ENCODE measurements around the gene ELK4. TPM values are rescaled to one million over a fixed set of nuclear protein-coding genes. Genes with fewer than 3 reads are reported as not detected.

Gene ELK4
- total and polyA plus RNA-seq, 2 of the 13 experiments (the other 11 are each of a cell fraction or from before 2014, with no cell fraction given) = 8.3 to 13.1 TPM

- TF ChIP-seq XBP1 (CRISPR knock-in tag; IDR thresholded peaks at IDR 0.05) (peak; percentile 66; the same call in 1 of the 2 replicates), MED8 (CRISPR knock-in tag; IDR thresholded peaks at IDR 0.05; ENCODE audit: insufficient replicate concordance) (peak; percentile 34), ATAD3A (CRISPR knock-in tag; IDR thresholded peaks at IDR 0.05) (no peak), MLLT10 (CRISPR knock-in tag; IDR thresholded peaks at IDR 0.05) (no peak), PBX3 (CRISPR knock-in tag; IDR thresholded peaks at IDR 0.05; ENCODE audit: borderline replicate concordance) (no peak), CTCF (CRISPR knock-in tag; IDR thresholded peaks at IDR 0.05) (peak; percentile 92), NFIB (CRISPR knock-in tag; IDR thresholded peaks at IDR 0.05; ENCODE audit: borderline replicate concordance) (no peak), ZBTB8A (CRISPR knock-in tag; IDR thresholded peaks at IDR 0.05; ENCODE audit: borderline replicate concordance, low read depth) (no peak), FOXJ3 (CRISPR knock-in tag; IDR thresholded peaks at IDR 0.05; ENCODE audit: borderline replicate concordance) (no peak), MYPOP (CRISPR knock-in tag; IDR thresholded peaks at IDR 0.05) (0 out of 2 replicates have a peak, but pooled peaks have one; percentile 37), MAFK (conservative IDR thresholded peaks at IDR 0.05 in 1 of 2, IDR thresholded peaks at IDR 0.05 in 1 of 2; ENCODE audit: low read length in 2 of 2) (no peak), ZNF792 (CRISPR knock-in tag; IDR thresholded peaks at IDR 0.05) (0 out of 2 replicates have a peak, but pooled peaks have one; percentile 64), JDP2 (CRISPR knock-in tag; IDR thresholded peaks at IDR 0.05; ENCODE audit: borderline replicate concordance) (no peak; the same call in 1 of the 2 replicates), FIP1L1 (IDR thresholded peaks at IDR 0.05; ENCODE audit: borderline replicate concordance, insufficient read depth, low read depth, low read length) (no peak), SRF (IDR thresholded peaks at IDR 0.05; ENCODE audit: low read depth, low read length) (no peak), NFYC (CRISPR knock-in tag; IDR thresholded peaks at IDR 0.05) (no peak; the same call in 1 of the 2 replicates), ZBTB44 (CRISPR knock-in tag; IDR thresholded peaks at IDR 0.05) (peak; percentile 86; the same call in 1 of the 2 replicates), SP140L (CRISPR knock-in tag; IDR thresholded peaks at IDR 0.05; ENCODE audit: borderline replicate concordance) (peak; percentile 93; the same call in 1 of the 2 replicates), ZZZ3 (CRISPR knock-in tag; IDR thresholded peaks at IDR 0.05; ENCODE audit: borderline replicate concordance) (peak; percentile 91; the same call in 1 of the 2 replicates), ATF1 (CRISPR knock-in tag; IDR thresholded peaks at IDR 0.05) (peak; percentile 85), SKI (IDR thresholded peaks at IDR 0.05; ENCODE audit: partially characterized antibody) (peak; percentile 81)
Observed at GRCh38 chr1:205631768-205632668, at the start of gene ELK4 (continued).
